Astrocyte of the cerebellum (primary cell): ENCODE data around the gene NEXN.
A peak's percentile ranks its signal among the peaks of the same experiment; 100 is the strongest.
"Not testable (repeated sequence)": the region's sequence is repeated elsewhere in the genome, so short reads cannot be mapped to it uniquely, and the experiment has no call there.

Experiments
- DNase-seq: peaks from one replicate; pipeline ENCODE4 v3.0.0-alpha.2; 2011; ENCODE audit warnings: low read depth
- H3K4me3 ChIP-seq: 2 replicates; pipeline ENCODE4 v1.5.1; 2011; ENCODE audit warnings: mild to moderate bottlenecking, low read depth, low read length, moderate library complexity
- in situ Hi-C: cut with HindIII; loops from 2 replicates; pipeline ENCODE4 v1.10.0; 2017; ENCODE audit warnings: low sequenced_read_pairs
- TF ChIP-seq, protein P1 (sequence below): IDR thresholded peaks from 2 replicates; pipeline ENCODE4 v1.5.1; 2012; ENCODE audit warnings: low read length, low read depth, moderate library complexity, mild to moderate bottlenecking; ENCODE audit errors: missing control alignments

Gene NEXN

DNA sequence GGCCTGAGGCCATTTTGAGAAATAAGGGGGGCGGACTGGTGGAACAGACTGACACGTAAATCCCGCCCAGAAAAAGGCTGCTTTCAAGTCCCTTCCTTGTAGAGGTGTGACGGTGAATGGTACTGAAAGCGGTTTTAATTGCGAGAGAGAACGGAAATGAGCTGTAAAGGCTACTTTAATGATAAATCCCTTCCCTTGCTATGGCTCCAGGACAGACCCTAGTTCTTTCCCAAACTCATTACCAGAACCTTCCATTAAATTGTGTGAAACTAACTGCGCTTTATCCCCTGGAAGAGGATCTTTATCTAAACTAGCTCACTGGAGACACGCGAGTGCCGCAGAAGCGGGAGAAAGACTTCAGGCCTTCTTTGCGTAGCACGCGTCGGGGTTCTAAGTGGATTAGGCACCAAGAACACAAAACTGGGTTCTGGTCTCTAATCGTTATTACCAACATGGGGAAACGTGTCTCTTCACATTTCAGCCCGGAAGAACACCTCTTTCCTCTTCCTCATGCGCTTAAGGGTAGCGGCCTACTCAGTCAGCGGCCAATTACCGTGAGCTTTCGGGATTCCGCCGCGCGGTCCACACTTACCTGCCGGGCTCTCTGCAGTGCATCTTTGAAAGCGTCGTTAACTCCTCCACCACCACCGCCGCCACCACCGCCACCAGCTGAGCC, 90.0 kb downstream of the NEXN start:
- in situ Hi-C loops: no loop called here
- DNase-seq: peak; percentile 92
- H3K4me3 ChIP-seq: peak overlapping the region; percentile 60
- TF ChIP-seq, protein P1, sequence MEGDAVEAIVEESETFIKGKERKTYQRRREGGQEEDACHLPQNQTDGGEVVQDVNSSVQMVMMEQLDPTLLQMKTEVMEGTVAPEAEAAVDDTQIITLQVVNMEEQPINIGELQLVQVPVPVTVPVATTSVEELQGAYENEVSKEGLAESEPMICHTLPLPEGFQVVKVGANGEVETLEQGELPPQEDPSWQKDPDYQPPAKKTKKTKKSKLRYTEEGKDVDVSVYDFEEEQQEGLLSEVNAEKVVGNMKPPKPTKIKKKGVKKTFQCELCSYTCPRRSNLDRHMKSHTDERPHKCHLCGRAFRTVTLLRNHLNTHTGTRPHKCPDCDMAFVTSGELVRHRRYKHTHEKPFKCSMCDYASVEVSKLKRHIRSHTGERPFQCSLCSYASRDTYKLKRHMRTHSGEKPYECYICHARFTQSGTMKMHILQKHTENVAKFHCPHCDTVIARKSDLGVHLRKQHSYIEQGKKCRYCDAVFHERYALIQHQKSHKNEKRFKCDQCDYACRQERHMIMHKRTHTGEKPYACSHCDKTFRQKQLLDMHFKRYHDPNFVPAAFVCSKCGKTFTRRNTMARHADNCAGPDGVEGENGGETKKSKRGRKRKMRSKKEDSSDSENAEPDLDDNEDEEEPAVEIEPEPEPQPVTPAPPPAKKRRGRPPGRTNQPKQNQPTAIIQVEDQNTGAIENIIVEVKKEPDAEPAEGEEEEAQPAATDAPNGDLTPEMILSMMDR: no peak

DNA sequence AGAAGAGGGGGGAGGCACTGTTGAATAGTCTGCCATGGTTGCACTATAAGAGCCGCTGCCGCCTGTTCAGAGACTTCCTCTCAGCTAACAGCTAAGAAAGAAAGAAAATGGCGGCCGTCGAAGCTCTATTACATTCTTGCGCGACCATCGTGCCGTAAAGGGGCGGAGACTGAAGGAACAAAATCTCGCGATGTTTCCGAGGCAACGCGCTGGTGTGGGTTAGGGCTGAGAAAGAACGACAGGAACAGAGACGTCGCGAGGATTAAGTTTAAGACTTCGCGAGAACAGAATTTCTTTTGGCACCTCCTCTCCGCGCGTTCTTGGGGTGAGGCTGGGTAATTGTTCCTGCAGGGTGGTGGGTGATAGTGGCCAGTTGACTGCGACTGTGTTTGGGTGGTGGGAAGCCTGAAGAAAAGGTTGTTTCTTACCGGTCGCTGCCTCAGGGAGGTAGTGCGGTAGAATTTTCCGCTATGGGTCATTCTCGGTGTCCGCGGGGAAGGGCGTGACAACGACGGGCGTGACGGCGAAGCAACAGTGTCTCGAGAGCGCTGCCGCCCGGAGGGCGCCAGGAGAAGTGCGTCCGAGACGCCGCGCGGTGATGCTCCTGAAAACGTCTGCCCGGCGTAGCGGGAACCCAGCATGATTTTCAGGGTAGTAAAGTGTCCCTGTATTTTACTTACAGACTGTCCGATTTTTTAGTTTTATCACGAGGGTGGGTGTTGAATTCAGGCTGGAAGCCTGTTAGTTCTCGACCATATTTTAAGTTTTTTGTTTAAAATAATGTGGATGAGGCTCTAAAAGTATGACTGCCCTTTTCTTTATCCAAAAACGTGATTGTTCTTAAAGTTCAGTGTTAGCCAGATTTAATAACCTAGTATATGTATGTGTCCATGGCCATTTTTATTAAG, 90.8 kb downstream of the NEXN start, which contains the start of gene FUBP1:
Gene FUBP1, minus strand, starts transcription at position 104 of the 908 bp plus-strand sequence. Its CDS starts 68 bp downstream, at position 36.
- TF ChIP-seq, protein P1: peak; percentile 75
- peak; percentile 100 for DNase-seq
- in situ Hi-C loops: no loop called here
- peak within 1 kb of the TSS; percentile 60 for H3K4me3 ChIP-seq

DNA sequence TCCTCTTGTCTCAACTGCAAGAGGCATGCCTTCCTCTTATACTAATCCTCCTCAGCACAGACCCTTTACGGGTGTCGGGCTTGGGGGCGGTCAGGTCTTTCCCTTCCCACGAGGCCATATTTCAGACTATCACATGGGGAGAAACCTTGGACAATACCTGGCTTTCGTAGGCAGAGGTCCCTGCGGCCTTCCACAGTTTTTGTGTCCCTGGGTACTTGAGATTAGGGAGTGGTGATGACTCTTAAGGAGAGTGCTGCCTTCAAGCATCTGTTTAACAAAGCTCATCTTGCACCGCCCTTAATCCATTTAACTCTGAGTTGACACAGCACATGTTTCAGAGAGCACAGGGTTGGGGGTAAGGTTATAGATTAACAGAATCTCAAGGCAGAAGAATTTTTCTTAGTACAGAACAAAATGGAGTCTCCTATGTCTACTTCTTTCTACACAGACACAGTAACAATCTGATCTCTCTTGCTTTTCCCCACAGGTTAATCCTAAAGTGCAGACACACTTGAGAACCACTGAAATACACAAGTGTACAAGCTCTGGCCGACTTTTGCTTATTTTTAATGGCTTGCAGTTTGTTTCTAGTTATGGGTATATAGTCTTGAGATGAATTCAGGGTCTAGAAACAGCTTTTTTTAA, 95.0 kb downstream of the NEXN start:
- DNase-seq, in situ Hi-C loops, H3K4me3 ChIP-seq: not testable (repeated sequence)

DNA sequence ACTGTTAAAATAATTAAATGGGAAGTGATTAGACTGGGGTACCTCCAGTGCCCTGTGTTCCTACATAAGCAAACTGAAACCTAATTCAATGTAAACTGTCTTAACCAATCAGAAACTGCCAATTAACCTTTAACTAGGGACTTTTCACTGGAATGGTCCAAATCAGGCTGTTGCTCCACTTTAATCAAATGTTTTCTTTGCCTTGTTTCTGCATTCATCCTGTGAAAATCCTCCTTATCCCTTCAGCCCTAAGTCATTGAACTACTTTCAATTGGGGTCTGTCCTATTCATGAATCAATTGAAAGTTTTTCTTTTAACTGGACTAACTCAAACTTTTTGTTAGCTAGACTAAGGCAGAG, 95.6 kb downstream of the NEXN start:
- TF ChIP-seq, protein P1: no peak
- no peak overlapping the region for H3K4me3 ChIP-seq
- in situ Hi-C loops: no loop called here
- no peak for DNase-seq

DNA sequence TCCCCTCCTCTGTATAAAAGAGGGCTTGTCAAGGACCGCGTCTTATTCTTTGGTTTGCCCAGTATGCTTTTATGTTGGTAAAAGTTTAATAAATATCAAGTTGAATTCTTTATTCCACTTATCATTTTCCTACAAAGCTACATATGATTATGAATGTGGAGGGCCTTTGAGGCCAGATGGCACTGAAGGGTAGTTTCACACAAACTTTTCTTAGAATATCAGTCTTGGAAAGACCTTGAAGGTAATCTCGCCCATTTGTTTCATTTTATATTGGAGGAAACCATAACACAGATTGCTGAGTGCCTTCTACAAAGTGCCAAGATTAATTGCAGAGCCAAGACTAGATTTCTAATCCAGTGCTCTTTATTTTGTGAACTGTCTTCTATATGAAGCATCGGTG, 96.2 kb downstream of the NEXN start:
- in situ Hi-C loops: loop anchor here (5.0 kb wide), 1 partner anchor 32 kb away; no protein-coding TSS in a partner anchor
- no peak for DNase-seq
- TF ChIP-seq, protein P1: no peak
- no peak overlapping the region for H3K4me3 ChIP-seq

DNA sequence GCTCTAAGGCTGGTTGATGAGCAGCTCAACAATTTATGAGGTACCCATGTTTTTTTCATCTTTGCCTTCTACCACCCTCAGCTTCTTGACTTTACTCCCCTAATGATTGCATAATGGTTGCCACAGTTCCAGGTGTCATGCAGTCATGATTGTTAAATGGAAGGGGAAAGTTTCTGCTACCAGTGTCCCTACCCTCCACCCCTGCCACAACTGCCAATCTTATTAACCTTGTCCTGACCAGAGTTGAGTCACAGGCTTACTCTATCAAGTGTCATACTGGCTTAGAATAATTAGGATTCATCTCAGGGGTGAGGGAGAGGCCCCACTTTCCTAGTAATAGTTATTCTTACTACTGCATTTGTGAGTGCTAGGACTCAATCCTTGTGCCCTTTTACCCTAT, 98.4 kb downstream of the NEXN start:
- TF ChIP-seq, protein P1: no peak
- in situ Hi-C loops: loop anchor here (5.0 kb wide), 1 partner anchor 35 kb away; no protein-coding TSS in a partner anchor
- no peak for DNase-seq
- H3K4me3 ChIP-seq: no peak overlapping the region

DNA sequence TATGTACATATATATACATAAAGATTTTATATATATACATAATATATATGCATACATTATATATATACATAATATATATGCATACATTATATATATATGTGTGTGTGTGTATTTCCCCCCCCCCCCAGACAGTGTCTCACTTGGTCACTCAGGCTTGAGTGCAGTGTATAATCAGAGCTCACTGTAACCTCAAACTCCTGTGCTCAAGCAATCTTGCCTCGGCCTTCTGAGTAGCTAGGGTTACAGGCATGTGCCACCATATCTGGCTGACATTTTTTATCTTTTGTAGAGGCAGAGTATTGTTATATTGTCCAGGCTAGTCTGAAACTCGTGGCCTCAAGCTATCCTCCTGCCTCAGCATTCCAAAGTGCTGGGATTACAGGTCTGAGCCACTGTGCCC, 99.5 kb downstream of the NEXN start:
- H3K4me3 ChIP-seq: no peak overlapping the region
- in situ Hi-C loops: loop anchor here (5.0 kb wide), 1 partner anchor 36 kb away; no protein-coding TSS in a partner anchor
- TF ChIP-seq, protein P1: no peak
- DNase-seq: no peak
